Endothelial cell of umbilical vein (primary cell): ENCODE measurements around the gene LHFPL6.

Source experiments
- EZH2 ChIP-seq: IDR thresholded peaks from 2 replicates; pipeline ENCODE4 v1.6.1; 2012; ENCODE audit warnings: borderline replicate concordance, low read depth, mild to moderate bottlenecking, moderate library complexity, low read length, inconsistent platforms; ENCODE audit not compliant: severe bottlenecking
- FOS ChIP-seq: IDR thresholded peaks from 2 replicates; pipeline ENCODE4 v1.6.1; 2011; ENCODE audit warnings: mild to moderate bottlenecking, low read length, moderate library complexity, borderline replicate concordance; ENCODE audit not compliant: insufficient read depth
- GATA2 ChIP-seq: IDR thresholded peaks from 2 replicates; pipeline ENCODE4 v1.7.0; 2011; ENCODE audit warnings: low read depth, mild to moderate bottlenecking, moderate library complexity, mixed read lengths, low read length; ENCODE audit not compliant: insufficient read length, insufficient read depth
- JUN ChIP-seq: IDR thresholded peaks from 2 replicates; pipeline ENCODE4 v1.6.1; 2011; ENCODE audit warnings: borderline replicate concordance, low read depth; ENCODE audit not compliant: insufficient read length, insufficient read depth
- MYC ChIP-seq: IDR thresholded peaks from one replicate; pipeline ENCODE4 v1.6.1; 2011; ENCODE audit warnings: mild to moderate bottlenecking, low read depth, low read length
- POLR2A ChIP-seq: IDR thresholded peaks from 2 replicates; pipeline ENCODE4 v1.6.1; 2012; ENCODE audit warnings: low read depth, mild to moderate bottlenecking, control low read depth, low read length
- POLR2AphosphoS5 ChIP-seq: IDR thresholded peaks from 2 replicates; pipeline ENCODE4 v1.6.1; 2012; ENCODE audit warnings: low read depth, mild to moderate bottlenecking, control low read depth, low read length, moderate library complexity; ENCODE audit not compliant: insufficient read depth
- TF ChIP-seq, protein P1 (sequence below), 2 donors: IDR thresholded peaks; 1 replicate in 1 of 2; 2 replicates in 1 of 2; pipeline ENCODE4 v1.5.1; 2011; ENCODE audit warnings: low read length in 2 of 2, mild to moderate bottlenecking in 2 of 2, moderate library complexity in 2 of 2, control low read depth in 1 of 2, inconsistent platforms in 1 of 2, low read depth in 1 of 2; ENCODE audit not compliant: insufficient read depth in 1 of 2; ENCODE audit errors: extremely low read depth in 1 of 2
- TF ChIP-seq, protein P2 (sequence below): IDR thresholded peaks from 2 replicates; pipeline ENCODE4 v1.6.1; 2011; ENCODE audit not compliant: insufficient read depth, insufficient read length

DNA sequence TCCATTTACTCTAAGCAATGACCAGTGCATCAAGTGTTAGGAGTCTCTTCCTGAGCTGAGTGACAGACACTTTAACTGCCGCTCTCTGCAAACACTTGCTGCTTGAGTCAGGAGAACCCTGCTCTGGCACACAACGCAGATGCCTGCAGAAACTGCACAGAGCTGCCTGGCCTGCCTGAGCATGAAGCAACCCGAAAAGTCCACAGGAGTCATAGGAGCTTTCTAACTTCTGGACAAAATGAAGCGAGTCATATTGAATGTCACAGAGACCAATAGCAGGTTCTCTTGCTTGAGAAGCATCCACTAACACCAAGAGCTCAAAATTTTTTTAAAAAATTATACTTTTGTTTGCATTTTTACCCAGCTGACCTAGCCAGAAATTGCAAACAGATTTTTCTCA lies 232.4 kb downstream of the LHFPL6 start:
- TF ChIP-seq POLR2A (no peak), FOS (no peak), EZH2 (no peak), MYC (no peak), POLR2AphosphoS5 (no peak), GATA2 (no peak), JUN (no peak)
- TF ChIP-seq, protein P1, sequence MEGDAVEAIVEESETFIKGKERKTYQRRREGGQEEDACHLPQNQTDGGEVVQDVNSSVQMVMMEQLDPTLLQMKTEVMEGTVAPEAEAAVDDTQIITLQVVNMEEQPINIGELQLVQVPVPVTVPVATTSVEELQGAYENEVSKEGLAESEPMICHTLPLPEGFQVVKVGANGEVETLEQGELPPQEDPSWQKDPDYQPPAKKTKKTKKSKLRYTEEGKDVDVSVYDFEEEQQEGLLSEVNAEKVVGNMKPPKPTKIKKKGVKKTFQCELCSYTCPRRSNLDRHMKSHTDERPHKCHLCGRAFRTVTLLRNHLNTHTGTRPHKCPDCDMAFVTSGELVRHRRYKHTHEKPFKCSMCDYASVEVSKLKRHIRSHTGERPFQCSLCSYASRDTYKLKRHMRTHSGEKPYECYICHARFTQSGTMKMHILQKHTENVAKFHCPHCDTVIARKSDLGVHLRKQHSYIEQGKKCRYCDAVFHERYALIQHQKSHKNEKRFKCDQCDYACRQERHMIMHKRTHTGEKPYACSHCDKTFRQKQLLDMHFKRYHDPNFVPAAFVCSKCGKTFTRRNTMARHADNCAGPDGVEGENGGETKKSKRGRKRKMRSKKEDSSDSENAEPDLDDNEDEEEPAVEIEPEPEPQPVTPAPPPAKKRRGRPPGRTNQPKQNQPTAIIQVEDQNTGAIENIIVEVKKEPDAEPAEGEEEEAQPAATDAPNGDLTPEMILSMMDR (IDR thresholded peaks at IDR 0.05; ENCODE audit: extremely low read depth in 1 of 2, insufficient read depth in 1 of 2, low read depth in 1 of 2, low read length in 2 of 2), result no peak
- TF ChIP-seq, protein P2, sequence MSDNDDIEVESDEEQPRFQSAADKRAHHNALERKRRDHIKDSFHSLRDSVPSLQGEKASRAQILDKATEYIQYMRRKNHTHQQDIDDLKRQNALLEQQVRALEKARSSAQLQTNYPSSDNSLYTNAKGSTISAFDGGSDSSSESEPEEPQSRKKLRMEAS, result no peak
